H1 (cell line): ENCODE data around the gene HNRNPA3. TPM values are rescaled to one million over a fixed set of nuclear protein-coding genes. Genes with fewer than 3 reads are reported as not detected.
A peak's percentile ranks its signal among the peaks of the same experiment; 100 is the strongest.

ENCODE experiments used
- CTCF ChIA-PET: fragments of 300-600 bp; sonication (Branson Sonifier 250); formaldehyde crosslinking; loops from one replicate; lab custom pipeline; 2021; ENCODE audit not compliant: partially characterized antibody; lab: Charles Lee
- POLR2A ChIA-PET: fragments of 300-600 bp; sonication (Branson Sonifier 250); formaldehyde crosslinking; loops from one replicate; lab custom pipeline; 2021; ENCODE audit warnings: inconsistent platforms; ENCODE audit not compliant: partially characterized antibody; lab: Charles Lee
- DNase-seq, 2 experiments: peaks; one replicate each; pipeline versions ENCODE4 v3.0.0 to v3.0.0-alpha.2; 2010 to 2022; ENCODE audit warnings: low spot score in 2 of 2, low read depth in 1 of 2, mixed read lengths in 1 of 2
- FAIRE-seq: peaks from 2 replicates; lab custom pipeline; 2011; peaks lifted over from hg19 to GRCh38; lab: Jason Lieb, UNC
- H2AFZ ChIP-seq: 2 replicates; pipeline ENCODE4 v1.8.1; 2012; ENCODE audit warnings: low read length, inconsistent platforms
- H2AK5ac ChIP-seq: 2 replicates; pipeline ENCODE4 v1.6.1; 2013; ENCODE audit warnings: low read depth, low read length
- H2BK120ac ChIP-seq: replicated peaks from 2 replicates; pipeline ENCODE3; 2013; ENCODE audit warnings: low read depth, low read length, inconsistent platforms
- H2BK12ac ChIP-seq: 2 replicates; pipeline ENCODE4 v1.6.1; 2013; ENCODE audit warnings: low read depth, low read length
- H2BK15ac ChIP-seq: 2 replicates; pipeline ENCODE4 v1.6.1; 2013; ENCODE audit warnings: low read length
- H2BK20ac ChIP-seq: 2 replicates; pipeline ENCODE4 v1.6.1; 2013; ENCODE audit warnings: low read length
- H2BK5ac ChIP-seq: 2 replicates; pipeline ENCODE4 v1.6.1; 2013; ENCODE audit warnings: low read depth, low read length
- H3K14ac ChIP-seq: 2 replicates; pipeline ENCODE4 v1.6.1; 2013; ENCODE audit warnings: inconsistent platforms; ENCODE audit not compliant: insufficient read length
- H3K18ac ChIP-seq: 2 replicates; pipeline ENCODE4 v1.6.1; 2013; ENCODE audit warnings: low read length; ENCODE audit errors: extremely low read depth
- H3K23ac ChIP-seq: 2 replicates; pipeline ENCODE4 v1.6.1; 2013; ENCODE audit warnings: inconsistent platforms; ENCODE audit not compliant: insufficient read length
- H3K23me2 ChIP-seq: 2 replicates; pipeline ENCODE4 v1.6.1; 2013; ENCODE audit warnings: low read depth, low read length
- H3K27ac ChIP-seq: 2 replicates; pipeline ENCODE4 v1.6.1; 2011; ENCODE audit warnings: low read depth, low read length, inconsistent platforms
- H3K27me3 ChIP-seq, 4 experiments: replicated peaks in 1 of 4; 1 replicate in 1 of 4; 2 replicates in 3 of 4; pipeline versions ENCODE4 v1.6.1 to v1.8.1; 2011 to 2013; ENCODE audit warnings: low read length in 3 of 4, mild to moderate bottlenecking in 3 of 4, inconsistent platforms in 2 of 4, mixed read lengths in 2 of 4, moderate library complexity in 1 of 4; ENCODE audit not compliant: control insufficient read depth in 3 of 4, insufficient read depth in 3 of 4; ENCODE audit errors: extremely low read depth in 1 of 4
- H3K36me3 ChIP-seq, 4 experiments: 2 replicates each; pipeline versions ENCODE4 v1.6.1 to v1.8.1; 2011 to 2013; ENCODE audit warnings: mild to moderate bottlenecking in 4 of 4, low read length in 3 of 4, moderate library complexity in 2 of 4, control low read depth in 1 of 4, inconsistent platforms in 1 of 4; ENCODE audit not compliant: insufficient read depth in 4 of 4, control insufficient read depth in 2 of 4
- H3K4ac ChIP-seq: replicated peaks from 2 replicates; pipeline ENCODE3; 2013; ENCODE audit warnings: low read length, low read depth, mixed read lengths, inconsistent platforms; ENCODE audit not compliant: insufficient read length
- H3K4me1 ChIP-seq, 4 experiments: replicated peaks in 1 of 4; 1 replicate in 1 of 4; 2 replicates in 3 of 4; pipeline versions ENCODE4 v1.6.1 to v1.8.1; 2011 to 2013; ENCODE audit warnings: low read length in 3 of 4, inconsistent platforms in 2 of 4, mixed read lengths in 1 of 4; ENCODE audit not compliant: insufficient read depth in 4 of 4, control insufficient read depth in 3 of 4
- H3K4me2 ChIP-seq, 2 experiments: 2 replicates each; pipeline versions ENCODE4 v1.6.1 to v1.8.1; 2011 to 2013; ENCODE audit warnings: low read depth in 2 of 2, low read length in 2 of 2, control low read depth in 1 of 2, inconsistent platforms in 1 of 2, mild to moderate bottlenecking in 1 of 2; ENCODE audit not compliant: insufficient read depth in 1 of 2
- H3K4me3 ChIP-seq, 4 experiments: fragments of 200-600, 300-600 bp in 1 of 4; sonication (generic), shearing (Covaris generic), sonication (Bioruptor Twin) in 1 of 4; 2 replicates each; pipeline versions ENCODE4 v1.5.1 to v1.8.1; 2011 to 2016; ENCODE audit warnings: low read length in 4 of 4, low read depth in 3 of 4, control low read depth in 2 of 4, inconsistent platforms in 2 of 4, mild to moderate bottlenecking in 2 of 4, mixed read lengths in 1 of 4, moderate library complexity in 1 of 4; ENCODE audit not compliant: insufficient read depth in 2 of 4; ENCODE audit errors: extremely low read depth in 1 of 4
- H3K56ac ChIP-seq: replicated peaks from 2 replicates; pipeline ENCODE3; 2013; ENCODE audit warnings: low read depth, mild to moderate bottlenecking, mixed read lengths, low read length, inconsistent platforms; ENCODE audit not compliant: insufficient read length
- H3K79me1 ChIP-seq: 2 replicates; pipeline ENCODE4 v1.6.1; 2013; ENCODE audit warnings: low read depth, low read length, control low read depth
- H3K79me2 ChIP-seq, 2 experiments: 2 replicates each; pipeline versions ENCODE4 v1.6.1 to v1.8.1; 2012 to 2013; ENCODE audit warnings: low read length in 2 of 2, mild to moderate bottlenecking in 2 of 2, inconsistent platforms in 1 of 2; ENCODE audit not compliant: insufficient read depth in 2 of 2, control insufficient read depth in 1 of 2
- H3K9ac ChIP-seq, 4 experiments: replicated peaks in 1 of 4; 1 replicate in 1 of 4; 2 replicates in 3 of 4; pipeline versions ENCODE4 v1.6.1 to v1.8.1; 2011 to 2013; ENCODE audit warnings: low read depth in 3 of 4, low read length in 3 of 4, control low read depth in 2 of 4, mild to moderate bottlenecking in 2 of 4, moderate library complexity in 2 of 4, inconsistent platforms in 1 of 4; ENCODE audit errors: extremely low read depth in 1 of 4
- H3K9me3 ChIP-seq, 2 experiments: 2 replicates each; pipeline versions ENCODE4 v1.6.1 to v1.8.1; 2012 to 2013; ENCODE audit warnings: mild to moderate bottlenecking in 2 of 2, moderate library complexity in 2 of 2, control low read depth in 1 of 2, inconsistent platforms in 1 of 2, low read depth in 1 of 2, low read length in 1 of 2, mixed read lengths in 1 of 2; ENCODE audit not compliant: insufficient read depth in 2 of 2
- H4K20me1 ChIP-seq, 2 experiments: replicated peaks in 1 of 2; 2 replicates each; pipeline versions ENCODE3 to v1.8.1; 2011 to 2013; ENCODE audit warnings: inconsistent platforms in 2 of 2, low read length in 2 of 2, mild to moderate bottlenecking in 1 of 2; ENCODE audit not compliant: insufficient read depth in 2 of 2, control insufficient read depth in 1 of 2
- H4K5ac ChIP-seq: 2 replicates; pipeline ENCODE4 v1.6.1; 2013; ENCODE audit warnings: low read length, low read depth, mixed read lengths, inconsistent platforms; ENCODE audit not compliant: insufficient read length
- H4K8ac ChIP-seq: 2 replicates; pipeline ENCODE4 v1.8.0; 2013; ENCODE audit warnings: mild to moderate bottlenecking, moderate library complexity, low read length, inconsistent platforms; ENCODE audit not compliant: insufficient read depth; ENCODE audit errors: extremely low read depth
- H4K91ac ChIP-seq: replicated peaks from 2 replicates; pipeline ENCODE3; 2013; ENCODE audit warnings: low read length, mixed read lengths, inconsistent platforms; ENCODE audit not compliant: insufficient read length
- BCL11A ChIP-seq, 2 experiments: IDR thresholded peaks; one replicate each; pipeline ENCODE4 v1.6.1; 2011; ENCODE audit warnings: low read depth in 2 of 2, low read length in 2 of 2, mild to moderate bottlenecking in 2 of 2
- CEBPB ChIP-seq: IDR thresholded peaks from 2 replicates; pipeline ENCODE4 v1.6.1; 2012; ENCODE audit warnings: low read depth, low read length
- EP300 ChIP-seq, 2 experiments: IDR thresholded peaks; 1 replicate in 1 of 2; 2 replicates in 1 of 2; pipeline ENCODE4 v1.6.1; 2011 to 2012; ENCODE audit warnings: low read depth in 2 of 2, low read length in 2 of 2, mild to moderate bottlenecking in 2 of 2, borderline replicate concordance in 1 of 2, inconsistent platforms in 1 of 2, moderate library complexity in 1 of 2
- RNF2 ChIP-seq: fragments of 200-900, 300-1000 bp; sonication (generic); IDR thresholded peaks from 2 replicates; pipeline ENCODE4 v1.7.1; 2016; ENCODE audit warnings: borderline replicate concordance, low read depth, mild to moderate bottlenecking, antibody characterized with exemption, low read length; ENCODE audit not compliant: poor library complexity, severe bottlenecking; ENCODE audit errors: missing control alignments
- RXRA ChIP-seq: IDR thresholded peaks from 2 replicates; pipeline ENCODE4 v1.6.1; 2011; ENCODE audit warnings: low read depth, mild to moderate bottlenecking, low read length, moderate library complexity; ENCODE audit not compliant: insufficient read depth
- TCF12 ChIP-seq: IDR thresholded peaks from 2 replicates; pipeline ENCODE4 v1.6.1; 2011; ENCODE audit warnings: low read depth, mild to moderate bottlenecking, low read length
- YY1 ChIP-seq: IDR thresholded peaks from 2 replicates; pipeline ENCODE4 v1.6.1; 2011; ENCODE audit warnings: low read depth, mild to moderate bottlenecking, low read length
- WGBS, 2 experiments: shearing (Covaris generic) in 1 of 2; methylation state at CpG; one replicate each; pipeline versions ENCODE4 v1.1.6 to v1.1.7; 2013 to 2015; ENCODE audit warnings: low lambda C conversion rate in 2 of 2, mixed read lengths in 2 of 2, inconsistent platforms in 1 of 2, low coverage in 1 of 2, missing lambda C conversion rate in 1 of 2; ENCODE audit not compliant: insufficient replicate concordance in 2 of 2, insufficient coverage in 1 of 2, insufficient read length in 1 of 2; ENCODE audit errors: extremely low coverage in 1 of 2, missing lambda C conversion rate in 1 of 2; 5-methylcytosine and 5-hydroxymethylcytosine counted together
- polyA plus RNA-seq, 7 experiments: library from polyadenylated mRNA; depleted of rRNA in 3 of 7; stranded (reverse) in 5 of 7; unstranded in 2 of 7; fragments of >200 nt in 5 of 7; fragments of 200-250 nt in 2 of 7; gene quantifications; 1 replicate in 5 of 7; 2 replicates in 1 of 7; 4 replicates in 1 of 7; pipeline versions ENCODE4 v1.2.1 to v1.2.3, GENCODE V29; 2011 to 2013; ENCODE audit warnings: missing spikeins in 2 of 7, mixed read lengths in 2 of 7
- total RNA-seq: library from RNA; stranded (reverse); fragmentation: NEBNext Ultra II Directional; extraction: Animal tissue kit (Norgen Biotek cat#: 25700); gene quantifications from 2 replicates; pipeline ENCODE4 v1.2.1, GENCODE V29; 2021

The HNRNPA3 gene
- total and polyA plus RNA-seq, 2 of the 8 experiments (the other 6 are each of a cell fraction or from before 2014, with no cell fraction given): 66.1 to 408 TPM

- no peak for DNase-seq
- 0 out of 2 replicates have a peak overlapping the region, but pooled peaks have one; percentile 86 for H2AK5ac ChIP-seq
- no peak overlapping the region for H2BK20ac ChIP-seq
- POLR2A ChIA-PET: interaction anchor here (0.8 to 2.0 kb wide), 3 partner anchors 10 to 23 kb away, joined by 4 to 13 read pairs (median 4); partner anchors contain the start of gene NFE2L2
- H3K27me3 ChIP-seq: no peaks in the 10 kb centered on the region
- H3K4me1 ChIP-seq: peaks cover 2 to 9% (median 5%) of the 10 kb centered on the region in 4 experiments; a peak in 5 of 7 replicates
- 92% methylated on average over 6 of the region's 6 CpGs; no CpG with 5 or more reads in 1 of the 2 experiments for WGBS, 2 experiments
- H3K9me3 ChIP-seq: no peaks in the 10 kb centered on the region
- H4K20me1 ChIP-seq: peaks cover 2 to 10% of the 10 kb centered on the region in 2 experiments
- 0 out of 2 replicates have a peak, but pooled peaks cover 1% of the 10 kb centered on the region for H3K23me2 ChIP-seq
- H3K27ac ChIP-seq: no peak overlapping the region
- H3K4me3 ChIP-seq: no peak overlapping the region
- no peak overlapping the region for H2BK15ac ChIP-seq
- H4K8ac ChIP-seq: no peak overlapping the region
- H2BK120ac ChIP-seq: no peak overlapping the region
- H4K5ac ChIP-seq: no peak overlapping the region
- no peak overlapping the region for H3K14ac ChIP-seq
- no peak overlapping the region for H2BK5ac ChIP-seq
- no peak overlapping the region for H3K23ac ChIP-seq
- no peak for TF ChIP-seq YY1
- TF ChIP-seq RNF2: no peak
- TF ChIP-seq CEBPB: no peak
- TF ChIP-seq BCL11A (IDR thresholded peaks at IDR 0.05; ENCODE audit: low read depth in 2 of 2, low read length in 2 of 2): no peak
- TF ChIP-seq RXRA: no peak
- no peak for TF ChIP-seq TCF12
- TF ChIP-seq EP300 (IDR thresholded peaks at IDR 0.05; ENCODE audit: borderline replicate concordance in 1 of 2, low read depth in 2 of 2, low read length in 2 of 2): no peak
- TF ChIP-seq, all 59 proteins: peak for 0
- H4K91ac ChIP-seq: no peak overlapping the region
- no peak overlapping the region for H3K4me2 ChIP-seq
- CTCF ChIA-PET: interaction anchor here (1.0 to 2.3 kb wide), 6 partner anchors 10 to 83 kb away, joined by 3 to 10 read pairs (median 5); no protein-coding TSS in a partner anchor
- H3K79me2 ChIP-seq: peaks cover 7 to 91% of the 10 kb centered on the region in 2 experiments
- no peak overlapping the region for H3K9ac ChIP-seq
- H3K79me1 ChIP-seq: peaks cover 14% of the 10 kb centered on the region
- H2AFZ ChIP-seq: no peak overlapping the region
- H3K56ac ChIP-seq: no peak overlapping the region
- no peak overlapping the region for H3K4ac ChIP-seq
- H3K18ac ChIP-seq: no peak overlapping the region
- H3K36me3 ChIP-seq: no peaks in the 10 kb centered on the region
- no peak overlapping the region for H2BK12ac ChIP-seq
- no peak for FAIRE-seq
These were observed 31.7 kb downstream of the HNRNPA3 start for GRCh38 chr2:177244244-177244771.
